IPS-18a (cell line): Measurements from ENCODE around the gene TASP1.
"Not testable (repeated sequence)": the region's sequence is repeated elsewhere in the genome, so short reads cannot be mapped to it uniquely, and the experiment has no call there.

Experiments used
- H3K27ac ChIP-seq: one replicate; pipeline ENCODE4 v1.5.1; 2013; ENCODE audit warnings: low read length
- H3K27me3 ChIP-seq: one replicate; pipeline ENCODE4 v1.6.1; 2013; ENCODE audit warnings: mild to moderate bottlenecking, low read length; ENCODE audit not compliant: control insufficient read depth, insufficient read depth
- H3K36me3 ChIP-seq: one replicate; pipeline ENCODE4 v1.6.1; 2013; ENCODE audit warnings: low read depth, low read length; ENCODE audit not compliant: control insufficient read depth
- H3K4me1 ChIP-seq: one replicate; pipeline ENCODE4 v1.6.1; 2013; ENCODE audit warnings: low read depth, low read length; ENCODE audit not compliant: control insufficient read depth
- H3K4me3 ChIP-seq: one replicate; pipeline ENCODE4 v1.5.1; 2013; ENCODE audit warnings: low read length
- H3K9ac ChIP-seq: one replicate; pipeline ENCODE4 v1.6.1; 2013; ENCODE audit warnings: mild to moderate bottlenecking, low read length, moderate library complexity
- H3K9me3 ChIP-seq: one replicate; pipeline ENCODE4 v1.6.1; 2013; ENCODE audit warnings: low read depth, low read length; ENCODE audit not compliant: control insufficient read depth

Gene TASP1

GRCh38 chr20:13610184-13610583 lies 28.5 kb downstream of the TASP1 start:
- Histone ChIP-seq H3K27ac (no peak overlapping the region), H3K27me3 (no peaks in the 10 kb centered on the region), H3K9ac (no peak overlapping the region), H3K9me3 (no peaks in the 10 kb centered on the region), H3K36me3 (no peaks in the 10 kb centered on the region), H3K4me1 (no peaks in the 10 kb centered on the region), H3K4me3 (no peak overlapping the region)

DNA sequence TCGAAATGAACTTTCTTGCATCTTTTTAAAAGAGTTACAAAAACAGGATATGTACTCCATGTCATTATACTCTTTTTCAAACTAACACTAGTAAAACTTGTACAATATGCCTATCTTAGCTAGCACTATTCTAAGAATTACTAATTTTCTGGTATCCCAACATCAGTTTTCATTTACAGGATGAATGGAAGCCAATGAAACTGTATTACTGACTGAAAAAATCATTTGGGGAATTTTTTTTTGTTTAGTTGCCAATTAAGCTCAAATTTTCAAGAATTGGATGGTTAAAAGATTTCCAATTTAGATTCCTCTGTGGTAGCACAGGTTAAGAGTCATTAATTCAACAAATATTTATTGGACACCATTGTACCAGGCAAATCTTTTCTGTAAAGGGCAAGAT lies 30.7 kb downstream of the TASP1 start:
- Histone ChIP-seq H3K27me3 (no peaks in the 10 kb centered on the region), H3K4me1 (no peaks in the 10 kb centered on the region), H3K36me3 (no peaks in the 10 kb centered on the region), H3K9me3 (no peaks in the 10 kb centered on the region), H3K9ac (no peak overlapping the region), H3K4me3 (no peak overlapping the region), H3K27ac (no peak overlapping the region)

- not testable (repeated sequence) for H3K27ac ChIP-seq, H3K4me3 ChIP-seq, H3K9me3 ChIP-seq, H3K36me3 ChIP-seq, H3K9ac ChIP-seq, H3K4me1 ChIP-seq, H3K27me3 ChIP-seq
These were observed 45.3 kb downstream of the TASP1 start for GRCh38 chr20:13593423-13593822.

DNA sequence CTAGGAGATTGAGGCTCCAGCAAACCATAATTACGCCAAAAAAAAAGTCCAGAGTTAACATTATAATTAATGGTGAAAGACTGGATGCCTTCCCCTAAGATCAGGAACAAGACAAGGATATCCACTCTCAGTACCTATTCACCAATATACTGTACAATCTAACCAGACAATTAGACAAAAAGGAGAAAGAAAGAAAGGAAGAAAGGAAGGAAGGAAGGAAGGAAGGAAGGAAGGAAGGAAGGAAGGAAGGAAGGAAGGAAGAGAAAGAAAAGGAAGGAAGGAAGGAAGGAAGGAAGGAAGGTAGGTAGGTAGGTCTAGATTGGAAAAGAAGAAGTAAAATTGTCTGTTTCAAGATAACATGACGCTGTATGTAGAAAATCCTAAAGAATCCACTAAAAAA lies 50.7 kb downstream of the TASP1 start:
- no peaks in the 10 kb centered on the region for H3K36me3 ChIP-seq
- H3K4me3 ChIP-seq = no peak overlapping the region
- no peak overlapping the region for H3K9ac ChIP-seq
- H3K4me1 ChIP-seq = no peaks in the 10 kb centered on the region
- H3K27ac ChIP-seq = no peak overlapping the region
- no peaks in the 10 kb centered on the region for H3K27me3 ChIP-seq
- no peaks in the 10 kb centered on the region for H3K9me3 ChIP-seq

DNA sequence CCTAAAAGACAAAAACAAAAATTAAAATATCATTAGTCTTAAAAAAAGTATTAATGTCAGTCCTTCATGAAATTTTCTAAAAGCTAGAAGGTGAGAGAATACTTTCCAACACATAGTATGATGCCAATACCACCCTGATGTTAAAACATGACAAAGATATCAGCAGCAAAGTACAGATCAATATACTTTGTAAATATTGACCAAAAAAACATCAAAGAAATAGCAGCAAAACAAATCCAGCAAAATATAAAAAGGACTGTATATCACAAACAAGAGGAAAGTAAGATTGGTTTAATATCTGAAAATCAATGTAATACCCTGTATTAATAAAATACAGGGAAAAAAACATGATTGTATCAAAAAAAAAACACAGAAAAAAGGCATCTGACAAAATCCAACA lies 51.4 kb downstream of the TASP1 start:
- H3K27me3 ChIP-seq = no peaks in the 10 kb centered on the region
- no peak overlapping the region for H3K27ac ChIP-seq
- no peaks in the 10 kb centered on the region for H3K9me3 ChIP-seq
- H3K4me3 ChIP-seq = no peak overlapping the region
- no peaks in the 10 kb centered on the region for H3K4me1 ChIP-seq
- H3K36me3 ChIP-seq = no peaks in the 10 kb centered on the region
- no peak overlapping the region for H3K9ac ChIP-seq

- H3K9ac ChIP-seq = no peak overlapping the region
- no peaks in the 10 kb centered on the region for H3K9me3 ChIP-seq
- H3K27ac ChIP-seq = no peak overlapping the region
- no peaks in the 10 kb centered on the region for H3K36me3 ChIP-seq
- H3K27me3 ChIP-seq = no peaks in the 10 kb centered on the region
- H3K4me3 ChIP-seq = no peak overlapping the region
- no peaks in the 10 kb centered on the region for H3K4me1 ChIP-seq
These were observed 52.6 kb downstream of the TASP1 start for GRCh38 chr20:13586133-13586532.

GRCh38 chr20:13581451-13581850 lies 57.3 kb downstream of the TASP1 start:
- no peak overlapping the region for H3K27ac ChIP-seq
- no peaks in the 10 kb centered on the region for H3K4me1 ChIP-seq
- no peaks in the 10 kb centered on the region for H3K36me3 ChIP-seq

DNA sequence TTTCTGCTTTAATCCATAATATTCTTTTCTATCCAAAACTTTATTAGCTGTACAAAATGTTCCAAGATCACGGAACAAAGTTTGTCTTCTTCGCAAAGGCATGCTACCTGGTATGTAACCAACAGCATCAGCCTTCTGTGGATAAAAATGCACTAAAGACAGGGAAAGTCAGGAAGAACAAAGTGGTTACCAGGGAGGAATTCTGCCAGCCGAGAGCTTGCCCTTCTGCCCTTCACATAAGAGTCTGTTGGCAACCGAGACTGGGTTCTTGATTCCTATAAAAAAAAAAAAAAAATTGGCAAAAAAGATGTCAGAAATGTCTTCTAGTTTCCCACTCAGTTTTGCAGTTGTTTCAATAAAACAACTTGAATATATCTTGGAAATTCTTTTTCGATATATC lies 58.0 kb downstream of the TASP1 start:
- H3K4me1 ChIP-seq = no peaks in the 10 kb centered on the region
- H3K36me3 ChIP-seq = no peaks in the 10 kb centered on the region
- no peaks in the 10 kb centered on the region for H3K9me3 ChIP-seq
- H3K27ac ChIP-seq = no peak overlapping the region
- no peak overlapping the region for H3K4me3 ChIP-seq
- no peaks in the 10 kb centered on the region for H3K27me3 ChIP-seq
- H3K9ac ChIP-seq = no peak overlapping the region

More at GRCh38 chr20:13581451-13581850, 57.3 kb downstream of the TASP1 start:
- H3K27me3 ChIP-seq = no peaks in the 10 kb centered on the region
- H3K9me3 ChIP-seq = no peaks in the 10 kb centered on the region
- no peak overlapping the region for H3K4me3 ChIP-seq
- H3K9ac ChIP-seq = no peak overlapping the region

GRCh38 chr20:13574071-13574470 lies 64.7 kb downstream of the TASP1 start:
- Histone ChIP-seq H3K4me1 (no peaks in the 10 kb centered on the region), H3K27me3 (no peaks in the 10 kb centered on the region), H3K9me3 (no peaks in the 10 kb centered on the region), H3K27ac (no peak overlapping the region), H3K4me3 (no peak overlapping the region), H3K36me3 (no peaks in the 10 kb centered on the region), H3K9ac (no peak overlapping the region)

- no peaks in the 10 kb centered on the region for H3K27me3 ChIP-seq
- no peak overlapping the region for H3K9ac ChIP-seq
- H3K36me3 ChIP-seq = no peaks in the 10 kb centered on the region
- H3K4me1 ChIP-seq = no peaks in the 10 kb centered on the region
- no peak overlapping the region for H3K4me3 ChIP-seq
- no peaks in the 10 kb centered on the region for H3K9me3 ChIP-seq
- no peak overlapping the region for H3K27ac ChIP-seq
These were observed 67.1 kb downstream of the TASP1 start for GRCh38 chr20:13571662-13572061.

GRCh38 chr20:13567663-13568062 lies 71.1 kb downstream of the TASP1 start:
- H3K36me3 ChIP-seq = no peaks in the 10 kb centered on the region

DNA sequence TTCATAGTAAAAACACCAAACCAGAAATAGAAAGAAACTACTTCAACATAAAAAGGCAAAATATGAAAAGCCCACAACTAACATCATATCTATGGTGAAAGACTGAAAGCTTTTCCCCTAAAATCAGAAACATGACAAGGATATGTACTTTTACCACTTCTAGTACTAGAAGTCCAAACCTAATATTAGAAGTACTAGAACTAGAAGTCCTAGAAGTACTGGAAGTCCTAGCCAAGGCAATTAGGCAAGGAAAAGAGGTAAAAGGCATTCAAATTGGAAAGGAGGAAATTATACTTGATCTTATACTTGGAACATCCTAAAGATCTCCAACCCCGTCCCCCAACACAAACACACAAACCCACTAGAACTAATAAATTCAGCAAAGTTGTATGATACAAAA lies 74.9 kb downstream of the TASP1 start:
- Histone ChIP-seq H3K4me3 (no peak overlapping the region), H3K9ac (no peak overlapping the region)

More at GRCh38 chr20:13567663-13568062, 71.1 kb downstream of the TASP1 start:
- Histone ChIP-seq H3K9ac (no peak overlapping the region), H3K27ac (no peak overlapping the region), H3K4me1 (no peaks in the 10 kb centered on the region), H3K4me3 (no peak overlapping the region), H3K27me3 (no peaks in the 10 kb centered on the region), H3K9me3 (no peaks in the 10 kb centered on the region)

More for the DNA sequence above, 74.9 kb downstream of the TASP1 start:
- no peaks in the 10 kb centered on the region for H3K27me3 ChIP-seq
- H3K4me1 ChIP-seq = no peaks in the 10 kb centered on the region
- H3K9me3 ChIP-seq = no peaks in the 10 kb centered on the region
- no peaks in the 10 kb centered on the region for H3K36me3 ChIP-seq
- H3K27ac ChIP-seq = no peak overlapping the region
